SK-N-SH (cell line): ENCODE data around the gene ETFA.

Experiments used
- CTCF ChIP-seq: fragments of 200-600 bp; sonication (generic); IDR thresholded peaks from 2 replicates; pipeline ENCODE4 v1.6.1; 2017; ENCODE audit warnings: antibody characterized with exemption, mild to moderate bottlenecking, moderate library complexity
- EP300 ChIP-seq, 2 experiments: IDR thresholded peaks; 2 replicates each; pipeline versions ENCODE4 v1.4.0 to v1.6.1; 2012; ENCODE audit warnings: borderline replicate concordance in 1 of 2, low read depth in 1 of 2, low read length in 1 of 2
- EZH2phosphoT487 ChIP-seq: fragments of 200-600 bp; sonication (generic); IDR thresholded peaks from 2 replicates; pipeline ENCODE4 v1.6.1; 2017; ENCODE audit warnings: low read depth, mixed run types, mild to moderate bottlenecking, antibody characterized with exemption, moderate library complexity, borderline replicate concordance
- GATA2 ChIP-seq: sonication (generic); formaldehyde crosslinking; IDR thresholded peaks from 2 replicates; pipeline ENCODE4 v1.5.0; 2020; ENCODE audit warnings: mild to moderate bottlenecking, missing genetic modification reagents
- JUND ChIP-seq: IDR thresholded peaks from 2 replicates; pipeline ENCODE4 v1.4.0; 2012
- MEF2A ChIP-seq: IDR thresholded peaks from 2 replicates; pipeline ENCODE4 v1.4.0; 2012; ENCODE audit warnings: low read depth, borderline replicate concordance
- RAD21 ChIP-seq: IDR thresholded peaks from 2 replicates; pipeline ENCODE4 v1.6.1; 2012; ENCODE audit warnings: mild to moderate bottlenecking, low read length
- RCOR1 ChIP-seq: fragments of 150-350 bp; IDR thresholded peaks from 2 replicates; pipeline ENCODE4 v1.6.1; 2017; ENCODE audit warnings: antibody characterized with exemption, low read length
- REST ChIP-seq: IDR thresholded peaks from 2 replicates; pipeline ENCODE4 v1.6.1; 2012; ENCODE audit warnings: mild to moderate bottlenecking, low read depth, low read length, moderate library complexity
- USF1 ChIP-seq: IDR thresholded peaks from 2 replicates; pipeline ENCODE4 v1.4.0; 2012; ENCODE audit warnings: low read depth, borderline replicate concordance
- YY1 ChIP-seq: IDR thresholded peaks from 2 replicates; pipeline ENCODE4 v1.4.0; 2012; ENCODE audit warnings: low read depth, mild to moderate bottlenecking

GRCh38 chr15:76337059-76337695 lies 25.9 kb upstream of the ETFA start:
- TF ChIP-seq EP300 (IDR thresholded peaks at IDR 0.05; ENCODE audit: borderline replicate concordance in 1 of 2, low read depth in 1 of 2, low read length in 1 of 2) (no peak), CTCF (no peak), RCOR1 (no peak), YY1 (no peak), REST (no peak), EZH2phosphoT487 (no peak), JUND (no peak), RAD21 (no peak), GATA2 (CRISPR knock-in tag) (no peak), MEF2A (no peak), USF1 (no peak)
